Measurements from ENCODE around the gene ARMH3.

GRCh38 chr10:101896225-101896877 lies 159.6 kb downstream of the ARMH3 start:
- TF ChIP-seq SIN3A (IDR thresholded peaks at IDR 0.05; ENCODE audit: borderline replicate concordance, insufficient read depth, low read length) (no peak), TAF1 (IDR thresholded peaks at IDR 0.05; ENCODE audit: borderline replicate concordance, insufficient read depth, low read length) (no peak), POLR2AphosphoS5 (IDR thresholded peaks at IDR 0.05; ENCODE audit: low read depth, low read length) (no peak), REST (IDR thresholded peaks at IDR 0.05; ENCODE audit: insufficient read depth in 1 of 2, low read depth in 2 of 2, low read length in 2 of 2) (no peak), FOXP2 (optimal IDR thresholded peaks at IDR 0.05; ENCODE audit: borderline replicate concordance, extremely low read depth, extremely low read length, insufficient read depth) (no peak)

All from PFSK-1 (cell line).